K562 (cell line): Measurements from ENCODE around the gene C4orf51. TPM values are rescaled to one million over a fixed set of nuclear protein-coding genes. Genes with fewer than 3 reads are reported as not detected.

Source experiments
- DEAF1 ChIP-seq: fragments of 450-650 bp; formaldehyde crosslinking; IDR thresholded peaks from 2 replicates; pipeline ENCODE4 v1.4.0; 2020; ENCODE audit warnings: mild to moderate bottlenecking, moderate library complexity
- ELK1 ChIP-seq: sonication (generic); formaldehyde crosslinking; IDR thresholded peaks from 2 replicates; pipeline ENCODE4 v1.8.1; 2022; ENCODE audit warnings: missing genetic modification reagents
- MEF2A ChIP-seq: IDR thresholded peaks from 2 replicates; pipeline ENCODE4 v1.6.1; 2011; ENCODE audit warnings: low read depth, mild to moderate bottlenecking, low read length, moderate library complexity; ENCODE audit not compliant: control insufficient read depth
- ZBTB17 ChIP-seq: fragments of 450-650 bp; formaldehyde crosslinking; IDR thresholded peaks from 2 replicates; pipeline ENCODE4 v1.4.0; 2020; ENCODE audit warnings: mild to moderate bottlenecking
- ZZZ3 ChIP-seq: fragments of 450-650 bp; IDR thresholded peaks from 2 replicates; pipeline ENCODE4 v1.6.1; 2016; ENCODE audit warnings: antibody characterized with exemption, mild to moderate bottlenecking, moderate library complexity
- polyA plus RNA-seq, 8 experiments: library from polyadenylated mRNA; depleted of rRNA in 4 of 8; stranded (reverse) in 5 of 8; unstranded in 3 of 8; fragments of >200 nt; fragmentation: Nextera tagmentation in 2 of 8; fragmentation: Illumina TruSeq in 1 of 8; extraction: Ambion mirVana in 2 of 8; extraction: Trizol in 1 of 8; gene quantifications; 2 replicates each; pipeline versions ENCODE4 v1.2.1 to v1.2.3, GENCODE V29; 2011 to 2014; ENCODE audit warnings: inconsistent platforms in 1 of 8, missing spikeins in 1 of 8
- total RNA-seq, 7 experiments: library from RNA; depleted of rRNA in 6 of 7; stranded (reverse); fragments of >200 nt in 6 of 7; fragmentation: Illumina TruSeq in 2 of 7; extraction: Trizol in 2 of 7; gene quantifications; 2 replicates each; pipeline versions ENCODE4 v1.2.1 to v1.2.3, GENCODE V29; 2011 to 2021; ENCODE audit warnings: low replicate concordance in 1 of 7
- TF ChIP-seq, protein P1 (sequence below), 2 experiments: IDR thresholded peaks in 1 of 2; conservative IDR thresholded peaks in 1 of 2; 2 replicates each; pipeline ENCODE4 v1.6.1; 2016; ENCODE audit warnings: low read depth in 2 of 2, mild to moderate bottlenecking in 1 of 2, missing compliant biosample characterization in 1 of 2, missing genetic modification characterization in 1 of 2, moderate library complexity in 1 of 2
- TF ChIP-seq, protein P2 (sequence below), 2 experiments: fragments of 450-650 bp; IDR thresholded peaks; 2 replicates each; pipeline ENCODE4 v1.6.1; 2016; ENCODE audit warnings: mild to moderate bottlenecking in 2 of 2, borderline replicate concordance in 1 of 2, low read depth in 1 of 2, moderate library complexity in 1 of 2

The C4orf51 gene
- total and polyA plus RNA-seq, 9 of the 15 experiments (the other 6 are each of a cell fraction or from before 2014, with no cell fraction given) = not detected

DNA sequence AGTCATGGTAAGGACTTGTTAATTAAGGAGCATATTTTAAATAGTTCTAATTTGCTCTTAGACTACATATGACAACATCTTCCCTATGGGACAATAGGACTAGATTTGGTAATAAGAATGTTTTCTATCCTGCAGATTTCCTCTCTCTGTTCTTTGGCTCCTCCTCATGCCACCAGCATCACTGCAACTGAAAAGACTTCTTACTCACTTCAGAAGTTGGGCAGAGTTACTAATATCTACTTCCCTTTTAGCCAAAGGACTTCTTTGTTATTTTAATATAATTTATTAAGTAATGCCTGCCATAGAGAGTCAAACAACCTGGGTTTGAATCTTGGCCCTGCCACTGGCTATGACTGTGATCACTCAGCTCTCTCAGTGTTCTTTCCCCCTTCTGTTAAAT, 44.3 kb upstream of the C4orf51 start (continued):
- TF ChIP-seq, protein P1, sequence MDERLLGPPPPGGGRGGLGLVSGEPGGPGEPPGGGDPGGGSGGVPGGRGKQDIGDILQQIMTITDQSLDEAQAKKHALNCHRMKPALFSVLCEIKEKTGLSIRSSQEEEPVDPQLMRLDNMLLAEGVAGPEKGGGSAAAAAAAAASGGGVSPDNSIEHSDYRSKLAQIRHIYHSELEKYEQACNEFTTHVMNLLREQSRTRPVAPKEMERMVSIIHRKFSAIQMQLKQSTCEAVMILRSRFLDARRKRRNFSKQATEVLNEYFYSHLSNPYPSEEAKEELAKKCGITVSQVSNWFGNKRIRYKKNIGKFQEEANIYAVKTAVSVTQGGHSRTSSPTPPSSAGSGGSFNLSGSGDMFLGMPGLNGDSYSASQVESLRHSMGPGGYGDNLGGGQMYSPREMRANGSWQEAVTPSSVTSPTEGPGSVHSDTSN (CRISPR knock-in tag; IDR thresholded peaks at IDR 0.05; ENCODE audit: low read depth) = no peak
- TF ChIP-seq, protein P1 (tag; conservative IDR thresholded peaks at IDR 0.05; ENCODE audit: low read depth) = no peak
- TF ChIP-seq DEAF1 (CRISPR knock-in tag) = no peak
- TF ChIP-seq, protein P2, sequence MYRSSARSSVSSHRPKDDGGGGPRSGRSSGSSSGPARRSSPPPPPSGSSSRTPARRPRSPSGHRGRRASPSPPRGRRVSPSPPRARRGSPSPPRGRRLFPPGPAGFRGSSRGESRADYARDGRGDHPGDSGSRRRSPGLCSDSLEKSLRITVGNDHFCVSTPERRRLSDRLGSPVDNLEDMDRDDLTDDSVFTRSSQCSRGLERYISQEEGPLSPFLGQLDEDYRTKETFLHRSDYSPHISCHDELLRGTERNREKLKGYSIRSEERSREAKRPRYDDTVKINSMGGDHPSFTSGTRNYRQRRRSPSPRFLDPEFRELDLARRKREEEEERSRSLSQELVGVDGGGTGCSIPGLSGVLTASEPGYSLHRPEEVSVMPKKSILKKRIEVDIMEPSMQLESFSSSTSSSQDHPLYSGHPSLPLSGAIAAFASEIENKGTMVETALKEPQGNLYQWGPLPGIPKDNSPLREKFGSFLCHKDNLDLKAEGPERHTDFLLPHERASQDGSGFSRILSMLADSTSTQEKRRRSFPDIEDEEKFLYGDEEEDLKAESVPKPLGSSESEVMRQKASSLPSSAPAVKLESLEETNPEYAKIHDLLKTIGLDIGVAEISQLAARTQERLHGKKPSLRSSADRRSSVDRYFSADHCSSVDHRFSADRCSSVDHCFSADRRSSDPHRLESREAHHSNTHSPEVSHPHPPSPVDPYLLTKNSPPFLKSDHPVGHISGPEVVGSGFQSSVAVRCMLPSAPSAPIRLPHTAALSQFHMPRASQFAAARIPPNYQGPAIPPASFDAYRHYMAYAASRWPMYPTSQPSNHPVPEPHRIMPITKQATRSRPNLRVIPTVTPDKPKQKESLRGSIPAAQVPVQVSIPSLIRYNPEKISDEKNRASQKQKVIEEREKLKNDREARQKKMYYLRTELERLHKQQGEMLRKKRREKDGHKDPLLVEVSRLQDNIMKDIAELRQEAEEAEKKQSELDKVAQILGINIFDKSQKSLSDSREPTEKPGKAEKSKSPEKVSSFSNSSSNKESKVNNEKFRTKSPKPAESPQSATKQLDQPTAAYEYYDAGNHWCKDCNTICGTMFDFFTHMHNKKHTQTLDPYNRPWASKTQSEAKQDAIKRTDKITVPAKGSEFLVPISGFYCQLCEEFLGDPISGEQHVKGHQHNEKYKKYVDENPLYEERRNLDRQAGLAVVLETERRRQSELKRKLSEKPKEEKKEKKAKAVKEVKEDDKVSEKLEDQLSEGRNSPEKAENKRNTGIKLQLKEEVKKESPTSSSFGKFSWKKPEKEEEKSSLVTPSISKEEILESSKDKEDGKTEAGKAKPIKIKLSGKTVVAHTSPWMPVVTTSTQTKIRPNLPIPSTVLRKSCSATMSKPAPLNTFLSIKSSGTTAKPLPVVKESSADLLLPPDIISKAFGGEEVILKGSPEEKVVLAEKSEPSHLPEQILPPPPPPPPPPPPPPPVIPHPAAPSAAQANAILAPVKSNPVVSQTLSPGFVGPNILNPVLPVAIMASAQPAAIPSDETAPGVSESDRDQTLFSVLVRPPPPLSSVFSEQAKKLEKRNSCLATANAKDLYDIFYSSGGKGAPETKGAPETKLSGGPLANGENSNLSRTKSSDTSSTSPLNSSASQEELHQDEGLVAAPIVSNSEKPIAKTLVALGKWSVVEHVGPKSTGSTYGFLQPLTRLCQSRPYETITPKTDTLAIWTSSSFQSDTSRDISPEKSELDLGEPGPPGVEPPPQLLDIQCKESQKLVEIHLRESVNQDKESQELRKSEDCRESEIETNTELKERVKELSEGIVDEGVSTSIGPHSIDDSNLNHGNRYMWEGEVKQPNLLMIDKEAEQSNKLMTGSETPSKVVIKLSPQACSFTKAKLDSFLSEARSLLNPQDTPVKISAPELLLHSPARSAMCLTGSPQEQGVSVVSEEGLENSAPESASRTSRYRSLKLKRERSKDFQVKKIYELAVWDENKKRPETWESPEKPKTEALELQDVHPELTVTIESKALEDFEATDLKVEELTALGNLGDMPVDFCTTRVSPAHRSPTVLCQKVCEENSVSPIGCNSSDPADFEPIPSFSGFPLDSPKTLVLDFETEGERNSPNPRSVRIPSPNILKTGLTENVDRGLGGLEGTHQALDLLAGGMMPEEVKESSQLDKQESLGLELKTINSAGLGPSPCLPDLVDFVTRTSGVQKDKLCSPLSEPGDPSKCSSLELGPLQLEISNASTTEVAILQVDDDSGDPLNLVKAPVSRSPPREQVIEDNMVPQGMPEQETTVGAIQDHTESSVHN (IDR thresholded peaks at IDR 0.05; ENCODE audit: borderline replicate concordance in 1 of 2, low read depth in 1 of 2) = no peak
- TF ChIP-seq ZZZ3 = no peak
- no peak for TF ChIP-seq ZBTB17 (CRISPR knock-in tag)
- no peak for TF ChIP-seq ELK1 (CRISPR knock-in tag)
- no peak for TF ChIP-seq MEF2A
